ENCODE measurements around the gene FAM76B.

DNA sequence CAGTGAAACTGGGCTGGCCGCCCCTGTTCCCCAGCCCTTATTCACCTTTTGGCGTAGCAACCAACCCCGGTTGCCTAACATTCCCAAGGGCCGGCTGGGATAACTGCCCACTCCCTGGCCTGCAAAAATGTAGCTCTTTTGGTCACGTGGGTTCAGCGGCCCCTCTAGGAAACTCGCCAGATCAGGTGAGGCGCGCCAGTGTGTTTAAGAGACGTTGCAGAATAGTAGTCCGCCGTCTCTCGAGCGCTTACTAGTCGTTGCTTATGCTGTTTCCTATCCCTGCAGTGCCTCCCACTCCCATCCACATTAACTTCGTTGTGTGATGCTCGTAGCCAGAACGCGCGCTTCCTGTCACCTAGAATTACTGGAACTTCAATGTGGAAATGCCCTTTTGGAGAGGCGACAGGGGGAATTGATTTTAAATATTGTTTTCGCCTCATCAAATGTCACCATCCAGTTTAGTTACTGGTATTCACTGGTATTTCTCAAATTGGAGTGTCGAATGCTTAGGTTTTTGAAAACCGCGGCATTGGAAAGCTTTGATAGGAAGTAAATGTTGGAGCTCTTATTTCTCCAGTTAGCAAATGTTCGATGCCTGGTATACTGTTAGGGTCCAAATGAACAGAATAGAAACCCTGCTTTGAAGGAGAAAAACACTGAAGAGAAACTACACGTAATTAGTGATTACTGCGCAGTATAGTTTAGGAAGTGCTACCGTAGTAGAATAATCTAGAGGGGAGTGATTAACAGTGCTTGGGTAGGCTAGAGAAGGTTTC, 1.5 kb upstream of the FAM76B start:
- no peak for TF ChIP-seq GATA2 (IDR thresholded peaks at IDR 0.05; ENCODE audit: low read depth, low read length)
- no peak for TF ChIP-seq GATA3 (IDR thresholded peaks at IDR 0.05; ENCODE audit: low read depth, low read length)

All from SH-SY5Y (cell line).